ENCODE results near the gene CALCA.

- TF ChIP-seq CTCF (conservative IDR thresholded peaks at IDR 0.05) (no peak), ZFX (IDR thresholded peaks at IDR 0.05) (no peak)
Observed at GRCh38 chr11:14977101-14977880, 5.1 kb upstream of the CALCA start.

Data from C4-2B (cell line).